ENCODE results near the gene MSH5. TPM values are rescaled to one million over a fixed set of nuclear protein-coding genes. Genes with fewer than 3 reads are reported as not detected.

MSH5 gene
- total RNA-seq, 1 donor from 2014 or later = 45.0 TPM

GRCh38 chr6:31770860-31771259 lies 31.1 kb downstream of the MSH5 start:
- Mint-ChIP-seq H3K9me3 (ENCODE audit: low read depth) (no peaks in the 10 kb centered on the region), H3K4me3 (ENCODE audit: low read depth) (no peak overlapping the region), H3K27ac (no peak overlapping the region), H3K4me1 (ENCODE audit: low read depth) (peaks cover 4% of the 10 kb centered on the region), H3K27me3 (no peaks in the 10 kb centered on the region), H3K36me3 (ENCODE audit: insufficient read depth) (peaks cover 2% of the 10 kb centered on the region)
- no peak for DNase-seq (ENCODE audit: low spot score, unreplicated experiment)
- no peak for TF ChIP-seq CTCF (IDR thresholded peaks at IDR 0.05; ENCODE audit: unreplicated experiment)

GRCh38 chr6:31771992-31772358 lies 32.2 kb downstream of the MSH5 start:
- Mint-ChIP-seq H3K4me1 (ENCODE audit: low read depth) (peaks cover 10% of the 10 kb centered on the region), H3K27me3 (no peaks in the 10 kb centered on the region), H3K4me3 (ENCODE audit: low read depth) (no peak overlapping the region), H3K9me3 (ENCODE audit: low read depth) (no peaks in the 10 kb centered on the region), H3K36me3 (ENCODE audit: insufficient read depth) (peaks cover 2% of the 10 kb centered on the region), H3K27ac (no peak overlapping the region)
- TF ChIP-seq CTCF (IDR thresholded peaks at IDR 0.05; ENCODE audit: unreplicated experiment) = no peak
- no peak for DNase-seq (ENCODE audit: low spot score, unreplicated experiment)

GRCh38 chr6:31775184-31775583 lies 35.4 kb downstream of the MSH5 start:
- Mint-ChIP-seq H3K36me3 (ENCODE audit: insufficient read depth) (no peaks in the 10 kb centered on the region), H3K27ac (peak overlapping the region; percentile 84), H3K9me3 (ENCODE audit: low read depth) (no peaks in the 10 kb centered on the region), H3K4me1 (ENCODE audit: low read depth) (peaks cover 12% of the 10 kb centered on the region), H3K27me3 (no peaks in the 10 kb centered on the region), H3K4me3 (ENCODE audit: low read depth) (no peak overlapping the region)
- no peak for TF ChIP-seq CTCF (IDR thresholded peaks at IDR 0.05; ENCODE audit: unreplicated experiment)
- no peak for DNase-seq (ENCODE audit: low spot score, unreplicated experiment)

- H3K27me3 Mint-ChIP-seq = no peaks in the 10 kb centered on the region
- no peak for DNase-seq (ENCODE audit: low spot score, unreplicated experiment)
- H3K4me3 Mint-ChIP-seq (ENCODE audit: low read depth) = peak overlapping the region; percentile 38
- no peak for TF ChIP-seq CTCF (IDR thresholded peaks at IDR 0.05; ENCODE audit: unreplicated experiment)
- no peaks in the 10 kb centered on the region for H3K9me3 Mint-ChIP-seq (ENCODE audit: low read depth)
- peaks cover 12% of the 10 kb centered on the region for H3K4me1 Mint-ChIP-seq (ENCODE audit: low read depth)
- no peaks in the 10 kb centered on the region for H3K36me3 Mint-ChIP-seq (ENCODE audit: insufficient read depth)
- H3K27ac Mint-ChIP-seq = peak overlapping the region; percentile 84
Observed at GRCh38 chr6:31775633-31776484, 36.1 kb downstream of the MSH5 start.

- peaks cover 3% of the 10 kb centered on the region for H3K36me3 Mint-ChIP-seq (ENCODE audit: insufficient read depth)
- peak overlapping the region; percentile 89 for H3K27ac Mint-ChIP-seq
- no peak for TF ChIP-seq CTCF (IDR thresholded peaks at IDR 0.05; ENCODE audit: unreplicated experiment)
- H3K4me1 Mint-ChIP-seq (ENCODE audit: low read depth) = peaks cover 12% of the 10 kb centered on the region
- no peak for DNase-seq (ENCODE audit: low spot score, unreplicated experiment)
- peak overlapping the region; percentile 38 for H3K4me3 Mint-ChIP-seq (ENCODE audit: low read depth)
- no peaks in the 10 kb centered on the region for H3K9me3 Mint-ChIP-seq (ENCODE audit: low read depth)
- H3K27me3 Mint-ChIP-seq = no peaks in the 10 kb centered on the region
Observed at GRCh38 chr6:31776485-31776988, 36.7 kb downstream of the MSH5 start.

All from progenitor cell of endocrine pancreas (in vitro differentiated cells).